ENCODE measurements around the gene TAF1.

DNA sequence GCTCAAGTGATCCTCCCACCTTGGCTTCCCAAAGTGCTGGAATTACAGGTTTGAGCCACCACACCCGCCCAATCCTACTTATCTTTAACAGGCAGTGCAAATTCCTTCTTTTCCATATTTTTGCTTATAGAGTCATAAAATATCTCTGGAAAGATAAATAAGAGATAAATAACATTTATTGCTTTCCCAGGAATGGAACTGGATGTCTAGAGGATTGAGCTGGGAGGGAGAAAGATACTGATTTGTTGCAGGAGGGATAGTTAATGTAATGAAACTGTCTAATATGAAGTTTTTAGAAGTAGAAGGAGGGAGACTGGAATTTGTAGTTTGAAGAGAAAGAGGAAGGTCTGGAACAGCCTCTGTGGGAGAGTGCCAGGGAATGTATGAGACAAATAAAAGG lies 44.4 kb upstream of the TAF1 start:
- TF ChIP-seq CTCF (IDR thresholded peaks at IDR 0.05) (no peak), SMC3 (IDR thresholded peaks at IDR 0.05; ENCODE audit: low read depth, low read length) (no peak)
